ENCODE results near the gene MEIG1.
"Not testable (repeated sequence)": the region's sequence is repeated elsewhere in the genome, so short reads cannot be mapped to it uniquely, and the experiment has no call there.

The MEIG1 gene

GRCh38 chr10:14924013-14924412, 35.2 kb upstream of the MEIG1 start:
- DNase-seq (ENCODE audit: low read depth) = no peak

GRCh38 chr10:14925268-14925667, 33.9 kb upstream of the MEIG1 start:
- H3K4me3 ChIP-seq (ENCODE audit: low read depth, low read length) = no peak overlapping the region
- no peak for DNase-seq (ENCODE audit: low read depth)
- TF ChIP-seq POLR2A (IDR thresholded peaks at IDR 0.05; ENCODE audit: extremely low read depth, insufficient read length) (no peak), MAX (IDR thresholded peaks at IDR 0.05; ENCODE audit: low read depth, low read length) (no peak), CTCF (IDR thresholded peaks at IDR 0.05; ENCODE audit: low read depth, low read length) (no peak), MYC (IDR thresholded peaks at IDR 0.05; ENCODE audit: low read depth, low read length) (no peak)

More at GRCh38 chr10:14924013-14924412, 35.2 kb upstream of the MEIG1 start:
- TF ChIP-seq POLR2A (IDR thresholded peaks at IDR 0.05; ENCODE audit: extremely low read depth, insufficient read length) (no peak), MYC (IDR thresholded peaks at IDR 0.05; ENCODE audit: low read depth, low read length) (no peak), CTCF (IDR thresholded peaks at IDR 0.05; ENCODE audit: low read depth, low read length) (no peak), MAX (IDR thresholded peaks at IDR 0.05; ENCODE audit: low read depth, low read length) (no peak)
- H3K4me3 ChIP-seq (ENCODE audit: low read depth, low read length) = no peak overlapping the region

- TF ChIP-seq MAX (IDR thresholded peaks at IDR 0.05; ENCODE audit: low read depth, low read length) (no peak), MYC (IDR thresholded peaks at IDR 0.05; ENCODE audit: low read depth, low read length) (no peak)
- DNase-seq (ENCODE audit: low read depth) = no peak
Measured at GRCh38 chr10:14926061-14926470, 33.1 kb upstream of the MEIG1 start.

GRCh38 chr10:14926722-14927416, 32.3 kb upstream of the MEIG1 start:
- DNase-seq (ENCODE audit: low read depth) = no peak
- no peak overlapping the region for H3K4me3 ChIP-seq (ENCODE audit: low read depth, low read length)
- no peak for TF ChIP-seq POLR2A (IDR thresholded peaks at IDR 0.05; ENCODE audit: extremely low read depth, insufficient read length)
- TF ChIP-seq MYC (IDR thresholded peaks at IDR 0.05; ENCODE audit: low read depth, low read length) = no peak
- TF ChIP-seq CTCF (IDR thresholded peaks at IDR 0.05; ENCODE audit: low read depth, low read length) = no peak
- TF ChIP-seq MAX (IDR thresholded peaks at IDR 0.05; ENCODE audit: low read depth, low read length) = no peak

More at GRCh38 chr10:14926061-14926470, 33.1 kb upstream of the MEIG1 start:
- H3K4me3 ChIP-seq (ENCODE audit: low read depth, low read length) = no peak overlapping the region

- TF ChIP-seq CTCF (IDR thresholded peaks at IDR 0.05; ENCODE audit: low read depth, low read length) = no peak
- TF ChIP-seq POLR2A (IDR thresholded peaks at IDR 0.05; ENCODE audit: extremely low read depth, insufficient read length) = no peak
- no peak for TF ChIP-seq MAX (IDR thresholded peaks at IDR 0.05; ENCODE audit: low read depth, low read length)
- TF ChIP-seq MYC (IDR thresholded peaks at IDR 0.05; ENCODE audit: low read depth, low read length) = no peak
- no peak overlapping the region for H3K4me3 ChIP-seq (ENCODE audit: low read depth, low read length)
- DNase-seq (ENCODE audit: low read depth) = no peak
Measured at GRCh38 chr10:14930610-14931009, 28.6 kb upstream of the MEIG1 start.

- TF ChIP-seq MYC (IDR thresholded peaks at IDR 0.05; ENCODE audit: low read depth, low read length) = no peak
- TF ChIP-seq POLR2A (IDR thresholded peaks at IDR 0.05; ENCODE audit: extremely low read depth, insufficient read length) = no peak
- no peak for TF ChIP-seq MAX (IDR thresholded peaks at IDR 0.05; ENCODE audit: low read depth, low read length)
- no peak for TF ChIP-seq CTCF (IDR thresholded peaks at IDR 0.05; ENCODE audit: low read depth, low read length)
- no peak for DNase-seq (ENCODE audit: low read depth)
- H3K4me3 ChIP-seq (ENCODE audit: low read depth, low read length) = no peak overlapping the region
Measured at GRCh38 chr10:14936584-14936983, 22.6 kb upstream of the MEIG1 start.

- DNase-seq (ENCODE audit: low read depth) = peak; percentile 49
- not testable (repeated sequence) for H3K4me3 ChIP-seq (ENCODE audit: low read depth, low read length)
Measured at GRCh38 chr10:14938971-14939370, 20.2 kb upstream of the MEIG1 start.

- not testable (repeated sequence) for DNase-seq (ENCODE audit: low read depth)
Measured at GRCh38 chr10:14942147-14942949, 16.8 kb upstream of the MEIG1 start.

GRCh38 chr10:14942950-14943338, 16.2 kb upstream of the MEIG1 start:
- not testable (repeated sequence) for DNase-seq (ENCODE audit: low read depth); H3K4me3 ChIP-seq (ENCODE audit: low read depth, low read length)

More at GRCh38 chr10:14942147-14942949, 16.8 kb upstream of the MEIG1 start:
- H3K4me3 ChIP-seq (ENCODE audit: low read depth, low read length) = not testable (repeated sequence)
